H1 (cell line): ENCODE results near the gene ADAM12. TPM values are rescaled to one million over a fixed set of nuclear protein-coding genes. Genes with fewer than 3 reads are reported as not detected.

Experiments
- ASH2L ChIP-seq: fragments of 200-600, 300-600 bp; sonication (generic); IDR thresholded peaks from one replicate; pipeline ENCODE4 v1.7.1; 2017; ENCODE audit warnings: low read length
- CHD2 ChIP-seq: IDR thresholded peaks from 2 replicates; pipeline ENCODE4 v1.6.1; 2012; ENCODE audit warnings: low read length, improper control_type of control experiment
- GTF2F1 ChIP-seq: IDR thresholded peaks from 2 replicates; pipeline ENCODE4 v1.6.1; 2012; ENCODE audit warnings: low read depth, low read length, improper control_type of control experiment, borderline replicate concordance
- NRF1 ChIP-seq: IDR thresholded peaks from 2 replicates; pipeline ENCODE4 v1.6.1; 2011; ENCODE audit warnings: mild to moderate bottlenecking, low read depth, low read length, improper control_type of control experiment
- POLR2AphosphoS5 ChIP-seq: IDR thresholded peaks from 2 replicates; pipeline ENCODE4 v1.6.1; 2011; ENCODE audit warnings: low read depth, low read length
- SP4 ChIP-seq: IDR thresholded peaks from 2 replicates; pipeline ENCODE4 v1.6.1; 2012; ENCODE audit warnings: low read length, inconsistent platforms
- TCF12 ChIP-seq: IDR thresholded peaks from 2 replicates; pipeline ENCODE4 v1.6.1; 2011; ENCODE audit warnings: low read depth, mild to moderate bottlenecking, low read length
- TEAD4 ChIP-seq: IDR thresholded peaks from 2 replicates; pipeline ENCODE4 v1.6.1; 2012; ENCODE audit warnings: low read depth, low read length, inconsistent platforms, mixed read lengths
- polyA plus RNA-seq, 7 experiments: library from polyadenylated mRNA; depleted of rRNA in 3 of 7; stranded (reverse) in 5 of 7; unstranded in 2 of 7; fragments of >200 nt in 5 of 7; fragments of 200-250 nt in 2 of 7; gene quantifications; 1 replicate in 5 of 7; 2 replicates in 1 of 7; 4 replicates in 1 of 7; pipeline versions ENCODE4 v1.2.1 to v1.2.3, GENCODE V29; 2011 to 2013; ENCODE audit warnings: missing spikeins in 2 of 7, mixed read lengths in 2 of 7
- total RNA-seq: library from RNA; stranded (reverse); fragmentation: NEBNext Ultra II Directional; extraction: Animal tissue kit (Norgen Biotek cat#: 25700); gene quantifications from 2 replicates; pipeline ENCODE4 v1.2.1, GENCODE V29; 2021

ADAM12 gene
- total and polyA plus RNA-seq, 2 of the 8 experiments (the other 6 are each of a cell fraction or from before 2014, with no cell fraction given), result 0.07 to 0.17 TPM

DNA sequence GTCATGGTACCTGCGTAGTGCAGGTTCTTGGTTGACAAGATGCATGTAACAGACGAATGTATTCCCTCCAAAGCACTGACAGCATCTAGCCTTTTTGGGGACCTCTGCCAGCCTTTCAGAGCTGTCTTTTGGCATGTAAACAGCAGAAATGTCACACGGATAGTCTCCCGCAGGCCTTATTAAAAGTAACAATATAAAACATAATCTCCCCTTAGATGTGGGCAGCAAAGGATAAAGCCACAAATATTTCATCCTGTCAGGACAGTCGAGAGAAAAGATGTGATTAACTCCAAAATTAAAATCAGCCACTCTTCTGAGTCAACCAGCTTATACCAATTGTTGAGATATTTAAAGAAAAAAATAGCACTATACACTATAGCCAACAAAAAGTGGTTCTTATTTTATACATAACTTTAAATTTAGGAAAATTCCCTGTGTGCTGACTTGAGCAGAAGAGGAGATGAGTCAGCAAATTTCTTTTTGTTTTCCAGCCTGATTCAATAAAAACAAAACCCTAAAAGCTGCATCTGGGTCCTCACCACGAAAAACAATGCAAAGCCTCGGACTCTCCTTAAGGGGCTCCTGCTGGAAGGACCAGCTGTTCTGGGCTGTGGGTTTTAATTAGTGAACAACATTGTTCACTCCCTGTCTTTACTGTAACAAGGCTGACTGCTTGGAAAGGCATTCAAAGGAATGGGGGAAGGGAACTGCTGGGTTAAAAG lies 240.2 kb downstream of the ADAM12 start (continued):
- TF ChIP-seq CHD2, result no peak
- no peak for TF ChIP-seq POLR2AphosphoS5
- no peak for TF ChIP-seq TCF12
- TF ChIP-seq GTF2F1, result no peak
- no peak for TF ChIP-seq NRF1
- no peak for TF ChIP-seq ASH2L
- no peak for TF ChIP-seq TEAD4
- TF ChIP-seq SP4, result no peak
